Measurements from ENCODE around the gene CLEC12A.
"Not testable (repeated sequence)": the region's sequence is repeated elsewhere in the genome, so short reads cannot be mapped to it uniquely, and the experiment has no call there.

CLEC12A gene

DNA sequence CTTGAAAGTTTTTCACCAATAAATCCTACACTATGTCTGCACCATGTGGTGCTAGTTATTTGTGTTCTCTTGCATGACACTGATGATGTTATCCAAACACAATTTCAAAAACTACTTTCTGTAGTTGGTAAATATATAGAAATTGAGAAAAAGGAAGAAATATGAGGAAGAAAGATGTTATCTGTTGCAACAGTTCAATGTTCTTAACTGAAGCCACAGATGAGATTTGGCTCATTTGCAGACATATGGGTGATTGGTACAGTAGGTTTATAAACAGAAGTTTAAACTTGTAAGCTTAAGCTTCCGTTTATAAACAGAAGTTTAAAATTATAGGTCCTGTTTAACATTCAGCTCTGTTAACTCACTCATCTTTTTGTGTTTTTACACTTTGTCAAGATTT lies at the start of gene CLEC12A:
Gene CLEC12A, plus strand, starts transcription at position 229 of the 400 bp plus-strand sequence. CDS start 188 bp downstream, outside the sequence.
- no peak for DNase-seq

GRCh38 chr12:9922429-9922828 lies 48.8 kb upstream of the CLEC12A start:
- no peak for DNase-seq

DNA sequence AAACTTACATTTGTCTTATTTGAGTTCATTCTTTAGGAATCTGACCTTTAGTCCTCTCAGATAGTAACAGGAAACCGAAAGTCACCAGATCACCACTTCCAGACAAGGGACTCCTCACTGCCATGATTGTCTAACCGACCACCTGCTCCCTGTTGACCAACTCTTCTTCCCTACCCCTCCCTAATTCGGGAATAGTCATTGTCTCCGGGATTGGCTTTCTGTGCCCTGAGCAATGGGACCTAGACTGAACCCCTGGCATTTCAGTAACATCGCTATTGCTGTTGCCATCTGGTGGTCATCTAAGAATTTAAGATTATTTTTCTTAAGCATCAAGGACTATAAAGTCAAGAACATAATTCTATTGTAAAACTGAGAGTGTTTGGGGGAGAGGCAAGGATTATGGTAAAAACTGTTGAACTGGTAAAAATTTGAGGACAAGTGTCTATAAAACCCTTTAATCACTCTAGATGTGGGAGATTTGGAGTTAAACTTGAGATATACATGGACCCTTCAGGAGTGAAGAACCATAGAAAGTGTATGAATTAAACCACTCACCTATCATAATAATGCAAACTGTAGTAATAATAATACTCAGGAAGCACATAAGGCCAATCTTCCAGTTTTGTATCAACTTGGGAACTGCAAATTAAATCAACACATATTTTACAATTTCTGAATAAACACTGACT lies 45.4 kb upstream of the CLEC12A start:
- peak; percentile 12 to 57 (median 13) for DNase-seq

DNA sequence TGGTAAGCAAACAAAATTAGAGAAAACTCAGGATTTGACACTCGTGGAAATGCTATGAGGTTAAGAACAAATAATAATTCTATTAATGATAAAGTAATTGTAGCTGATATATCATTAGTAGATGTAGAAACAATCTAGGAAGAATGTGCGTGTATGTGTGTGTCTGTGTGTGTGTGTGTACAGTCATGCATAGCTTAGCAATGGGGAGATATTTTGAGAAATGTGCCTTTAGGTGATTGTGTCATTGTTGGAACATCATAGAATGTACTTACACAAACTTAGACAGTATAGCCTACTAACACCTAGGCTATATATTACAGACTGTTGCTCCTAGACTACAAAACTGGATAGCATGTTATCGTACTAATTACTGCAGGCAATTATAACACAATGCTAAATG lies 44.3 kb upstream of the CLEC12A start:
- no peak for DNase-seq

- DNase-seq, result no peak
These were observed 42.6 kb upstream of the CLEC12A start for GRCh38 chr12:9928607-9929006.

- DNase-seq, result no peak
These were observed 40.0 kb upstream of the CLEC12A start for GRCh38 chr12:9931245-9931644.

- no peak for DNase-seq
These were observed 38.9 kb upstream of the CLEC12A start, which contains the start of gene CLEC2A for GRCh38 chr12:9932270-9932669. CLEC2A (minus strand) TSS chr12:9932370; CDS start chr12:9932329, 41 bp downstream.

DNA sequence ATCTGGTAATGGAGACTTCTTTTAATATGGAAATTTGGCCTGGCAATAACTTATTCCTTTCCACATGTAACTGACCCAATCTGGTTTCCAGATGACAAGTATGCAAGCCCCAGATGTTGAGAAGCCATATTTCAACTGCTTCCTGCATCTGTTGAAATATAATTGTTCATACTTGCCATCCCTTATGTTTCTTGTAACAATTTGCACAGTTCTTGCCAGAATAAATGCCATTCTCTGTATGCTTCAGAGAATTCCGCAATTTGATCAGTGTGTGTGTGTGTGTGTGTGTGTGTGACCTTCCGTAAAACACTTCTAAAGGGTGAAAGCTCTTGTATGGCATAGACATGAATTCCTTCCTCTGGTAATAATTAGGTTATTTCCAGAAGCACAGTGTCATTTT lies 37.3 kb upstream of the CLEC12A start:
- DNase-seq, result no peak

- no peak for DNase-seq
These were observed 36.2 kb upstream of the CLEC12A start for GRCh38 chr12:9935026-9935425.

DNA sequence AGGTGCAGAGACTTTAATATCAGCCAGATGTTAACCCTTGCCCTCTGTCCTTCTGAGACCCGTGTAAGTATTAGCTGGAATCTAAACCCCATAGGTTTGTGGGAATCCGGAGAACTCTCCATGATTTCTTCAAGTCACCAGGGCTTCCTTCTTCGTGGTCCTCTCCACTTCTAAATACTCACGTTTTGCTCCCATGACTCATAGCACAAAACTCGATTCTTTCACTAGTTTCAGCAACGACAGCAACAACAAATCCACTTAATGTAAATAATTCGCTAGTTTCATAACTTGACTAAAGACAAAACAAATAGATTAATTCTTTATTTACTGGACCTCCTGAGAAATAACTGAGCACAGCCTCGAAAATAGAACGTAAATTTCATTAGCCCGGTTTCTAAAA lies 34.6 kb upstream of the CLEC12A start:
- no peak for DNase-seq

GRCh38 chr12:9940375-9940774 lies 30.8 kb upstream of the CLEC12A start:
- DNase-seq, result no peak

GRCh38 chr12:9941838-9942237 lies 29.4 kb upstream of the CLEC12A start:
- DNase-seq, result peak in 1 of 3 experiments; percentile 28

DNA sequence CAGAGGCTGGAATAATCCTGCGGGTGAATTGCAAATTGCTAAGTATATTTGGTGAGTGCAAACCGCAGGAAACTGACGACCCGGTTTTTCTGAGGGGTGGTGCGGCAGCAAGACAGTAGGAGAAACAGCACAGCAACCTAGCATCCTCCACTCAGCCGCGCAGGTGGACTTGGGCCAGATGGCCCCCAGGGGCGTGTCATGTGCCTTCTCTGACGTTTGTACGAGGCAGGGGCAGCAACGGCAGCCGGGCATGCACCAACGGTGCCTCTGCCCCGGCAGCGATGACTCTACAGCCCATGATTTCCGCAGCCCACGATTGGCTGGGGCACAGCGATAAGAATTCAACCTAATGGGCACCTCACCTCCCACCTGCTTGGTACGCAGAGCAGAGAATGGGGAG lies 28.0 kb upstream of the CLEC12A start:
- no peak for DNase-seq

GRCh38 chr12:9944391-9944790 lies 26.8 kb upstream of the CLEC12A start:
- DNase-seq, result no peak

GRCh38 chr12:9947674-9948073 lies 23.5 kb upstream of the CLEC12A start:
- no peak for DNase-seq

GRCh38 chr12:9948606-9949296 lies 22.5 kb upstream of the CLEC12A start:
- no peak for DNase-seq

- DNase-seq, result no peak
These were observed 20.1 kb upstream of the CLEC12A start for GRCh38 chr12:9951026-9951675.

DNA sequence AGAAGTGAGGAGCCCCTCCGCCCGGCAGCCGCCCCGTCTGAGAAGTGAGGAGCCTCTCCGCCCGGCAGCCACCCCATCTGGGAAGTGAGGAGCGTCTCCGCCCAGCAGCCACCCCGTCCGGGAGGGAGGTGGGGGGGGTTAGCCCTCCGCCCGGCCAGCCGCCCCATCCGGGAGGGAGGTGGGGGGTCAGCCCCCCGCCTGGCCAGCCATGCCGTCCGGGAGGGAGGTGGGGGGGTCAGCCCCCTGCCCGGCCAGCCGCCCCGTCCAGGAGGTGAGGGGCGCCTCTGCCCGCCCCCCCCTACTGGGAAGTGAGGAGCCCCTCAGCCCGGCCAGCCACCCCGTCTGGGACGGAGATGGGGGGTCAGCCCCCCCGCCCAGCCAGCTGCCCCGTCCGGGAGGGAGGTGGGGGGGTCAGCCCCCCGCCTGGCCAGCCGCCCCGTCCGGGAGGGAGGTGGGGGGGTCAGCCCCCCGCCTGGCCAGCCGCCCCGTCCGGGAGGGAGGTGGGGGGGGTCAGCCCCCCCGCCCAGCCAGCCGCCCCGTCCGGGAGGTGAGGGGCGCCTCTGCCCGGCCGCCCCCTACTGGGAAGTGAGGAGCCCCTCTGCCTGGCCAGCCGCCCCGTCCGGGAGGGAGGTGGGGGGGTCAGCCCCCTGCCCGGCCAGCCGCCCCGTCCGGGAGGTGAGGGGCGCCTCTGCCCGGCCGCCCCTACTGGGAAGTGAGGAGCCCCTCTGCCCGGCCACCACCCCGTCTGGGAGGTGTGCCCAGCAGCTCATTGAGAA lies 18.1 kb upstream of the CLEC12A start:
- DNase-seq, result not testable (repeated sequence)

DNA sequence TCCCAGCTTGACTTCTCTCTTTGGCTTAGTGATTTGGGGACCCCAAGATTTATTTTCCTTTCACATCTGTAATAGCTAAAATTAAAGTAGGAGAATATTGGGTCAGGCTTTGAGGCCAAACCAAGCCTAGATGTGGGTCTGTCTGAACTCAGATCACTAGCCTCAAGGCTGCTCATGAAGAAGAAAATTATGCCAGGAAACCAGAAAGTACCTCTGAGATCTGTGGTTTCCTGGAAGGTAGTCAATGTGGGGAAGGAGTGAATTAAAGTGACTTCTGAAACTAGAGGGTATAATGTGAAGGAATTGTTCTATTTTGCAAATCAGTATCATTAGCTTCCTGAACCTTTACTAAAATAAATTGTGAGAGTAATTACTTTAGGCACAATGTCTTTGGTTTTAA lies 13.4 kb upstream of the CLEC12A start:
- no peak for DNase-seq

DNA sequence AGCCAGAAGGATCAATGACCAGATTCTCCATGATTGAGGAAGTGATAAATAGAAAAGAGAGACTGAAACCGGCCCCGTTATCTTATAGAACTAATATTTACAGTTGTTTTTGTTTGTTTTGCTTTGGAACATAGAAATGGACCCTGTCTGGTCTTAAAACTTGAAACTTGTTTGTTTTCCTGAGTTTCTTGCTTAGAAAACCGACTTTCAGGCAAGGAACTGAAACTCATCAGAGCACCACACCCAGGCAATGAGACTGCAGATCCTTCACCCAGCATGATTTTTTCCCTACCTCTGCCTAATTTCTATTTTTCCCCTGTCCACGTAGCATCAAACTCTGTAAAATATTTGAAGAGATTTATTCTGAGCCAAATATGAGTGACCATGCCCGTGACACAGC lies 10.6 kb upstream of the CLEC12A start:
- DNase-seq, result no peak

DNA sequence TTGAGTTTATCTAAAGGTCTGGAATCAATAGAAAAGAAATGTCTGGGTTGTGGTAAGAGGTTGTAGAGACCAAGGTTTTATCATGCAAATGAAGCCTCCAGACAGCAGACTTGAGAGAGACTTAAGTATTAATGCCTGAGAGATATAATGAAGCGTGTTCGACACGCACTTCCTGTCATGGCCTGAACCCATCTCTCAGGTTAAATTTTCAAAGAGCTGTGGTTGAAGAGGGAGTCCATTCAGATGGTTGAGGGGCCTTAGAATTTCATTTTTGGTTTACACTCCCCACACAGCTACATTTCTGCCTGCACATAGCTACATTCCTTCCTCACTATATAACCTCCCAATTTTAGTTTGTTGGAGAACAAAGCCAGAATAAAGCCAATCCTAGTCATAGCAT lies 10.1 kb upstream of the CLEC12A start:
- no peak for DNase-seq

DNA sequence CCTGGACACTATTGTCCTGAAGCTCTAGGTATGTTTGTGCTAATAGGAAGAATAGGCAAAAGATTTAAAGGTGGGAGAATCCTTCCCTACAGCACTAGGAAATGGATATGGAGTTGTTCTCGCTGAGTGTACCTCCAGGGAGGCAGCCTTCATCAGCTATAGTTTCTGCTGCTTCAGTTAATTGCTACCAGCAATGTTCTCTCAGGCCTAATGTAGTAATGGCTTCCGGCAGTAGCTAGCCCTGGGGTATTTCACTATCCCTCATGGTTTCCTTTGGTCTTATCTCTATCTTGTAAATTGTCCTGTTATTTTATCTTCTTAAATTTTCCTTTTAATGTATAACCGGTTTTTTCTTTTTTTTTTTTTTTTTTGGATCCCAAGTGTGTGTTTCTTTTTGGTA lies 9.3 kb upstream of the CLEC12A start:
- DNase-seq, result no peak

GRCh38 chr12:9969673-9970072 lies 1.5 kb upstream of the CLEC12A start:
- no peak for DNase-seq

Data from NCI-H1417 (cell line).